Activated T-cell treated with anti-CD3 and anti-CD28 coated beads for 4 hours (primary cell): ENCODE results near the gene HYKK.
A peak's percentile ranks its signal among the peaks of the same experiment; 100 is the strongest.
"Not testable (repeated sequence)": the region's sequence is repeated elsewhere in the genome, so short reads cannot be mapped to it uniquely, and the experiment has no call there.

Source experiments
- DNase-seq: peaks from one replicate; pipeline ENCODE4 v3.0.0-alpha.2; 2020

The HYKK gene

DNA sequence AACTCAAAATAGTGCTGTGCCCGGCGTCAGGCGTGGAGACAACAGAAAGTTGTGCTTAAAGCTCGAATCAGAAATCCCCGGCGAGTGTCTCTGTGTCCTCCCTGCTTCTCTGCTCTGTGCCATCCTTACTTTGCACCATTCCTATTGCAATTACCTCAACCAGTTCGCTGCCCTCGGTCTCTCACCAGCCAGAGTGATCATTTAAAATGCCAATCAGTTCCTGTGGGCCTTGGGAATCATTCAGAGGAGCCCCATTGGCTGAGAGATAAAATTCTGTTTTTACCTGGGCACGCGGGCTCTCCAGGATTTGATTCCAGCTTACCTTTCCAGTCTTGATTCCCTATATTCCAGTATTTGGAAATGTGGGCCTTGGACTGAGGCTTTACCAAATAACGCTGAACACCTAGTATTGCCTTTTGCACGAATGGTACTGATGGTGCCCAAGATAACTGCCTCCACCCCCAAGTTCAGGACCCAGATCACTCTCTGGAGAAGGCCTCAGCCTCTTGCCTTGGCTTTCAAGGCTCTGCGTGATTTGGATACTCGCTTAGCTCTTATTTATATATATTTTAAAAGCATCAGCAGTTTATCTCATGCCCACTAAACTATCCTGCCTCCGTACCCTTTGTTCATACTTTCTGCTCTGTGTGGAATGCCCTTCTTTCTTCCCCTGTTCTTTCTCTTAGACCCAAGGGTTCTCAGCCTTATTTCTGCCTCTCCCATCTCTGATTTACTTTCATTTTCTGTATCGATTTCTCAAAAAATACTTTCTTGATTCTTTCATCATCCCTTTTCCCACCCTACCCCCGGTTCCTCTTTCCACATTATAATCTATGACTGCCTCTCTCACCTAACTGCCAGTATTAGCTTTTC is 33.7 kb downstream of the HYKK start:
- no peak for DNase-seq

DNA sequence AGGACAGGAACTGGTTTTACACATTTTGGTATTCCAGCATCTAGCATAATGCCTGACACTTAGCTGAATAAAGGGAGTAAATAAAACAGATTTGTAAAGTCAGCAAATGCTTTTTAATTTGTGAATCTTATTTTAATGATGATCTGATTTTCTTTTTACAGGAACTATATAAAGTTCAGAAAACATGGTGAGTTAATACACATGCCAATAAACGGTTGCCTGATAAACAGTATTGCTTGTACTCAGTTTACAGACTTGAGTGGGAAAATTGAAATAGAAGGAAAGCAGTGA is 34.3 kb downstream of the HYKK start:
- no peak for DNase-seq

DNA sequence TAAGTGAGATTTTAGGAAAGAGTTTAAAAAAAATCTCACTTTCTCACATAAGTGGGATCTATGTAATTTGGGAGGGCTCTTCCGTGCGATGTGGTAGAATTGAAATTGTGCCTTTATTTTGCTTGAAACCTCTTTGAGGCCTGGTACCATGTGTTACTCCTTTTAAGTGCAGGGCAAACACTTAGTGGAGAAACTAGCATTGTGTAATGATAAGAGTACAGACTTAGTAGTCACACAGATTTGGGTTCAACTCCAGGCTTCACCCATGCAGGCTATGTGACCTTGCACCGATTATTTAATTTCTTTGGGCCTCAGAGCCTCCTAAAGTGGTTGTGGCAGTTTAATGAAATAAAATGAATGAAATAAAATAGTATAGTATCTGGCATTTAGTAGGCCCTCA is 35.3 kb downstream of the HYKK start:
- no peak for DNase-seq

DNA sequence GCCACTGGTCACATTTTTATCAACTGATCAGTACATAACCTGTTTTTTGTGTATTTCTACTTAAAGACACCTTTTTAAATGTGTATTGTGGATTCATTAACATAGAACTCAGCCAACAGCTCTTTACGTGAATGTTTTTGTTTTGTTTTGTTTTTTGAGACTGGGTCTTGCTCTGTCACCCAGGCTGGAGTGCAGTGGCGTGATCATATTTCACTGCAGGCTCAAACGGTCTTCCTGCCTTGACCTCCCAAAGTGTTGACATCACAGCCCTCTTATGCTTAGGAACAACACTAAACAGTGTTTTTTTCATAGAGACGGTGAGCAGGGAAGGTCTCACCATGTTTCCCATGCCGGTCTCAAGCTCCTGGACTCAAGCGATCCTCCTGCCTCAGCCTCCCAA is 42.8 kb downstream of the HYKK start:
- DNase-seq: no peak

DNA sequence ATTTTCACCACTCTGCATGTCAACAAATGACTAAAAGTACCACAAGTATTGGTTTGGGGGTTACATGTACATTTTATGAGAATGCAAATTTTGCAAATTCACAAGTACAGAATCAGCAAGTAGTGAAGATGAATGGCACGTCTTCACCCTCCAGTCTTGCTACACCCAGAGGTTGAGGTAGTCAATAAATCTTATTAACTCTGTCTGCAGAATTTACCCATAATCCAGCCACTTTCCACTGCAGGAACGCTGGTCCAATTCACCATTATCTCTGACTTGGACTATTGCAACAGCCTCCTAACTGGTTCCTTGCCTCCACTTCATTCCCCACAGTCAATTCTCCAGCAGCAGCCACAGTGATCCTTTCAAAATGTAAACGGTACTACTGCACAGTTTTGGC is 43.4 kb downstream of the HYKK start:
- no peak for DNase-seq

DNA sequence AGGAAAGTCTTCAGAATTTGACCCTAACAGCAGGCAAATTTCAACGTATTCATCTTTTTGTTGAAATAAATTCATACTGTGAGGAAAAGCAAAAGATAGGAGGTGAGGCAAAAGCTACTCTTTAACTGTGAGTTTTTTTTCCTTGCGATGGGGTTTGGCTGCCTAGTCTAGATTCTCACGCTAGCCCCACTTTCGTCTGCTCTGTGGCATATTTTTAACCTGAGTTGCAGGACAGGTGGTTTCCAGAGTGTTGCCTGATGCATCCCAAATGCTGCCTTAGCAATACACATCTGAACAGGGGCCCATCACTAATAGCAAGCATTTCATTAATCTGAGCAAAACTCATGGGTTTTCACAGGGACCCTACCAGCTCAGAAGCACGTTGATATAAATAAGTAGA is 44.5 kb downstream of the HYKK start:
- no peak for DNase-seq

DNA sequence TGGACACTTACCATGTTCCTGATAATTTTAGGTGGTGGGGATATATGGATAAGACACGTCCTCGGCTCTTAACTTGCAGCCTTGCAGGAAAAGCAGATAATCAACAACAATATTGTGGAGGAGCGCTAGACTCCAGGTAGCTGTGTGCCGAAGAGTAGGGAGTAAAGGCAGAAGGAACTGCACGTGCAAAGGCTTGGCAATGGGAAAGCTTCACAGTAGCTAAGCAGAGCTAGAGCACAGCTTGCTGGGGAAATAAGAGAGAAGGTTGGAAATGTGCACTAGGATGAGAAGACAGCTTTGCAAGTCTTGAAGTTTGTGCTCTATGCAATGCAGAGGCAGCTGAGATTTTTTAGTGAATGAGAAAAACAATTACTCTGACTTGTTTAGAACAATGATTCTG is 45.2 kb downstream of the HYKK start:
- no peak for DNase-seq

DNA sequence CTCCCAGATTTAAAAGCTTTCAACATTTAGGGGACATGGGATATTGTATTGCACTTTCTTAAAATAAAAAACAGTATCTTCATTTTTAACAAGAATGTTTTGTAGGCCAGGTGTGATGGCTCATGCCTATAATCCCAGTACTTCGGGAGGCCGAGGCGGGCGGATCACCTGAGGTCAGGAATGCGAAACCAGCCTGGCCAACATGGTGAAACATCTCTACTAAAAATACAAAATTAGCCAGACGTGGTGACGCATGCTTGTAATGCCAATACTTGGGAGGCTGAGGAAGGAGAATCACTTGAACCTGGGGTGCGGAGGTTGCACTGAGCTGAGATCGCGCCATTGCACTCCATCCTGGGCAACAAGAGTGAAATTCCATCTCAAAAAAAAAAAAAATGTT is 52.8 kb downstream of the HYKK start:
- not testable (repeated sequence) for DNase-seq

DNA sequence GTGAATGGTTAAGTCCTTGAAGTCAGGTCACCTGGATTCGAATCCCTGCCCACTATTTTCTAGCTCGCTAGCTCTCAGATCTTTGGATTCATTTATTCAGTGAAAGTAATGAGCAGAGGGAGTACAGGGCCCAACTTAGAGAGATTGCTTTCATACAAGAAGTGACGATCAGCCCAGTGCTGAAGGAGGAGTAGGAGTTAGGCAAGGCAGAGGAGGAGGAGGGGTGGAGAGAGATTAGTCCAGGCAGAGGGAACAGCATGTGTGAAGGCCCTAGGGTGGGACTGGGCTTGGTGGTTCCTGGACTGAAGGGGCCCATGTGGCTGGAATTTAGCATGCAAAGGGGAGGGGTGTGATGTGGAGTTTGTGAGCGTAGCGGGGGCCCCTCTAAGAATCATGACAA is 54.1 kb downstream of the HYKK start:
- DNase-seq: no peak

DNA sequence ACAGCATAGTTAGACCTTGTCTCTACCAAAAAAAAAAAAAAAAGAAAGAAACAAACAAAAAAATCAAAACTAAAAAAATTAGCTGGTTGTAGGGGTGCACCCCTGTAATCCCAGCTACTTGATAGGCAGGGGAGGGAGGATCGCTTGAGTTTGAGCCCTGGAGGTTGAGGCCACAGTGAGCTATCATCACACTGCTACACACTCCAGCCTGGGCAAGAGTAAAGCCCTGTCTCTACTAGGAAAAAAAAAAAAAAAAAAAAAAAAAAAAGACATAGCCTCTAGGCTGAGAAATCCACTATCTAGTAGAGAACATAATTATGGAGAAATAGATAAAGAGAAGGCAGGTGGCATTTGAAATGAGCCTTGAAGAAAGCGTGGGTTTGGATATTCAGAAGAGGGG is 55.7 kb downstream of the HYKK start:
- no peak for DNase-seq

DNA sequence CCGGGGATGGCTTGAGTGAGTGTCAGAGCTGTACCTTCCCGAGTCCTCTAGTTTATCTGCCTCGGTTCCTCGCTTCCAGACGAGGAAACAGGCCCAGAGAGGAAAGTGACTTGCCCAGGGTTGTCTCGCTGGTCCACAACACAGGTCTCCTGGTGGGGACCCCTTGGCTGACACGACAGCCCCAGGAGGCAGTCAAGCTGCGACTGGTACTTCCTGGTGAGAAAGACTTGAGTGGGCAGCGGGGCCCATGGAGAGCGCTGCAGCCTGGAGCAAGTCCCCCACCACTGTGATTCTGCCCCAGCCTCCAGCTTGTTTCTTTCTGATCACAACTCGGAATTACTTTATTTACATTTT is 57.3 kb downstream of the HYKK start:
- DNase-seq: no peak

DNA sequence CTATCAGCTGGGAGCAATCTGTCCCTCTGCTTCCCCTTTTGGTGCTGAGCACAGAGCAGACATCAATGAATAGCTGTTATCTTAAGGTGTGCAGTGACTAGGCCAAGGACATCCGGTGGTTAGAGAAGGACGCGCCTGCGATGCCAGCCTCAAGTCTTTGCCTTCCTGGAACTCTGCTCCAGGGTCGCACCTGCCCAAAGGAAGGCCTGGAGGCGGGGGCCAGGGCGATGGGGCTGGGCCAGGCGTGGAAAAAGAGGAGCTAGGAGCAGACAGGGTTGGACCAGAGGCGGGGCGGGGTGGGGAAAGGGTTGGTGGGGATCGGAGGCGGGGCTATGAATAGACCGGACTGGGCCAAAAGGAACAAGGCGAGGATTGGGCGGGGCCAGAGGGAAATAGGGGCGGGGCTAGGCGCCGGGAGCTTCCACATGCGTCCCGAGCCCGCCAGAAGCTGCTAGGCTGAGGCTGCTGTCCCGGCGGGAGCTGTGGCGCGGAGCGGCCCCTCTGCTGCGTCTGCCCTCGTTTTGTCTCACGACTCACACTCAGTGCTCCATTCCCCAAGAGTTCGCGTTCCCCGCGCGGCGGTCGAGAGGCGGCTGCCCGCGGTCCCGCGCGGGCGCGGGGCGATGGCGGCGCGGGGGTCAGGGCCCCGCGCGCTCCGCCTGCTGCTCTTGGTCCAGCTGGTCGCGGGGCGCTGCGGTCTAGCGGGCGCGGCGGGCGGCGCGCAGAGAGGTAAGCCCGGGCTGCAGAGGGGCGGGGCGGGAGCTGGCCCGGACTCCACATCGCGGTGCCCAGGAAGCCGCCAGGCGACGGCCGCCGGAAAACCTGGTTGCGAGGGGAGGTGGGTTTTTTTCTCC is 57.9 kb downstream of the HYKK start, which contains the start of gene CHRNA5:
Gene CHRNA5, plus strand, starts transcription at position 424 of the 854 bp plus-strand sequence. Its CDS starts 200 bp downstream, at position 624.
- peak; percentile 70 for DNase-seq

DNA sequence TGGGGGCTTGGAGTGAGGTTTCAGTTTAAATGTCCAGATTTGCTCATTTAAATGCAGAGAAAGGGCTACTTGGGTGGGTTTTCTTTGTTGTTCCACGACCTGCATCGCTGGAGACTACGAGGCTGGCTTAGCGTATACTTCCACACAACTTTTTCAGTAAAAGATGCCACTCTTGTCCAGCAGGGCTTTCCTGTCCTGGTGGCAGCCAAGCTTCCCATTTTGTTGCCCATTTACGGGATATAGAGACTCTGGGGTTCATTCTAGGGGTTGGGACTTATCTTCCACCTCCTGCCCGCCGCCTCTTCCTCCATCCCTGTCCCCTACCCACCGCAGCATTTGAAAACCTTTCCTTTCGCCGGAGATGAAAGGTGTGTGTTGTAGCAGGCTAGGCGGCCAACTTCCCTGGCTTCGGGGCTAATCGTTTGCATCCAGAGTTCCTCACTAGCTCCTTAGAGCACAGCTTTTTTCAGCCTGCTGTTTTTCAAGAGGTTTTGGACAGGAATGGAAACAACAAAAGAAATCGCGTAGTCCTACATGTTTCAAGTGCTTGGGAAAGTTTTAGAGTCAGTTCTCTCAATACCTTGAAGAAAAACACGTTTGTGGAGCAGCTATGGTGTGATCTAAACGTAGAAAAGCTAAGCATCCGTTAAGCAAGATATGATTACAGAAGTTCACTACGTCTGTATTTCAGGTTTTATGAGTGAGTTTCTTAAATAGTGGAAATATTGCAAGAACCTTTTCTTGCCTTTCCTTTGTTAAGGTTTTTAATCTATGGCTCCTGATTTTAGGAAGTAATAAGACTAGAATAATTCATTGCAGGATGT is 58.8 kb downstream of the HYKK start:
- no peak for DNase-seq

DNA sequence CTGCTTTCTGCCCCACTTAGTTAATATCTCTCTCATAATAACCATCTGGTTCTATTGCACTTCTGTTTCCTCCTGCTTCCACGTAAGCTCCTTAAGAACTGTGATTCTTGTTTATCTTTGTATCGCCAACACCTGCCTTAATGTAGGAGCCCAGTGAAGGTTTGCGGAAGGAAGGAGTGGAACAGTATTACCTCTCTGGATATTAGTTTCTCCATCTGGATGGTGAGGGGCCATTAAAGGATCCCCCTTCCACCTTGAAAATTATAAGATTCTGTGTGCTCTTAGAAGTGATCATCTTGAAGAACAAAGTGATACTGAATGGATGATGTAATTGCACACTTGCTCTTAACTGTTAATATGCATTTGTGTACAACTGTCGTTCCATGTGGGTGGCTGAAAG is 60.2 kb downstream of the HYKK start:
- DNase-seq: no peak

DNA sequence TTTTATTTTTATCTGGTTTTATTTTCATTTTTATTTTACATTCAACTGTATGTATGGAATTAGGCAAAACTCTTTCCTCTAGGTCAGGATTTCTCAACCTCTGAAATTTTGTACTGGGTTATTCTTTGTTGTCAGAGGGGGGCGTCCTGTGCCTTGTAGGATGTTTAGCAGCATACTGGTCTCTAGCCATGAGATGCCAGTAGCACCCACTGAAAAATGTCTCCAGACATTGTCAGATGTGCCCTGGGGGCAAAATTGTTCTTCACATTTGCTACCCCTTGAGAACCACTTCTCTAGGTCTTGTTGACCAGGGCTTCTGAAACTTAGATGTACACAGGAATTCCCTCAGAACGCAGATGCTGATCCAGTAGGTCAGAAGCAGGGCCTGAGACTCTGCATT is 63.3 kb downstream of the HYKK start:
- no peak for DNase-seq

DNA sequence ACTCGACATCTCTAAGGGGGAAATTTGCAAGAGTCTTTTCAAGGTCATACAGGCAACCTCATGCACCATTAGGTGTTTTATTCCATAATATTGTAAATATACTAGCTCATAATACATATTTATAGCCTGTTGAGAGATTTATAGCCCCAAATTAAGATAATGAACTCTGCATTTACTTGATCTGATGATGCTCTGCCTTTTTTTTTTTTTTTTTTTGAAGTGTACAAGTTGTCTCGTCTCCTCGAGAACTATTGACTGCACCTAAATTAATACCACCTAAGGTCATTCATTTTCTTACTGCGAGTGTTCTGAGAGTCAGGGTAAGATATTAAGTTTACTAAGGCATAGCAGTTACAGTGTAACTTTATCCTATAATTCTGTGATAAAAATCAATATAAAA is 64.0 kb downstream of the HYKK start:
- no peak for DNase-seq

DNA sequence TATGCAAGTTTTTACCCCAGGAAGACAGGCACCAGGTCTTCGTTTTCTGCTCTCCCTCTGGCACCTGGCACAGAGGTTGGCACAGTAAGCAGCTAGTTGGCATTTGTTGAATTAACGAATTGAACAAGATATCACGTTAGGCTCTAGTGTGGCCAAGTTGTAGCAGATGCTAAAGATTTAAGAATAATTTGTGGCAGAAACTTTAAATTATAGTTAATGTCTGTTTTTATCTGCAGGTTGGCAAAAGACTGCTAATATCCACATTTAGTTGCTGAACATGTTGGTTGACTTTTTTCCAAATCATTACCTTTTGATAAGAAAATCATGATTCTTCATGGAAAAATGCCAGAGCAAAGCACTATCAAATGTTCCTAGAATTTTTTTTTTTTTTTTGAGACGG is 66.0 kb downstream of the HYKK start:
- no peak for DNase-seq

DNA sequence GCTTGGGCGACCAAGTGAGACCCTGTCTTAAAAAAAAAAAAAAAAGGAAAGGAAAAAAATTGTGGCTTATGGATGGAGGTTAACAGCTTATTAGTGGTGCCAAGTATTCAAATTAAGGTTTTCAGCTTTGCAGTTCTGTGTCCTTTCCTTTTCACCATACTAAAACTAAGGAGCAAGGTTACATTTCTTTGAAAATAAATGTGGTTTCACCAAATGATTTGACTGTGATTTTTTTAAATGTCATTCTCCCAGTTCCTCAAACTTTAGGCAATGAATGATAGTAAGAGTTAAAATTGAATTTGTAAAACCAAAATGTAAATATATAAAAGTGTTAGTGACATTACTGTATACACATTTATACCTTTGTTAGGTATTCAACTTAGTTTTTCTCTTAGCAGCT is 67.6 kb downstream of the HYKK start:
- DNase-seq: no peak
